Mesenchymal stem cell (in vitro differentiated cells and primary cell): Measurements from ENCODE around the gene HLA-DMA.

ENCODE experiments used
- DNase-seq: peaks from one replicate; pipeline ENCODE4 v3.0.0-alpha.2; 2013
- H2AFZ ChIP-seq: one replicate; pipeline ENCODE4 v1.6.1; 2013; ENCODE audit warnings: low read depth, mild to moderate bottlenecking, control low read depth, inconsistent platforms, low read length, moderate library complexity
- H2AK5ac ChIP-seq: 2 replicates; pipeline ENCODE4 v1.6.1; 2013; ENCODE audit warnings: low read length, moderate library complexity, mild to moderate bottlenecking, inconsistent platforms; ENCODE audit not compliant: severe bottlenecking
- H2BK120ac ChIP-seq: one replicate; pipeline ENCODE4 v1.6.1; 2013; ENCODE audit warnings: low read depth, mild to moderate bottlenecking, inconsistent platforms, low read length, moderate library complexity
- H2BK12ac ChIP-seq, 2 experiments: one replicate each; pipeline ENCODE4 v1.6.1; 2013; ENCODE audit warnings: inconsistent platforms in 2 of 2, low read length in 2 of 2, mild to moderate bottlenecking in 2 of 2, moderate library complexity in 2 of 2, control low read depth in 1 of 2
- H2BK15ac ChIP-seq: one replicate; pipeline ENCODE4 v1.6.1; 2013; ENCODE audit warnings: mild to moderate bottlenecking, low read depth, inconsistent platforms; ENCODE audit not compliant: poor library complexity, severe bottlenecking
- H2BK5ac ChIP-seq: 2 replicates; pipeline ENCODE4 v1.6.1; 2013; ENCODE audit warnings: low read depth, mild to moderate bottlenecking, low read length, control low read depth, inconsistent platforms; ENCODE audit not compliant: poor library complexity, severe bottlenecking
- H3K14ac ChIP-seq, 2 experiments: one replicate each; pipeline ENCODE4 v1.6.1; 2013; ENCODE audit warnings: inconsistent platforms in 2 of 2, low read length in 2 of 2, control low read depth in 1 of 2, mild to moderate bottlenecking in 1 of 2, moderate library complexity in 1 of 2
- H3K18ac ChIP-seq, 2 experiments: one replicate each; pipeline ENCODE4 v1.6.1; 2013; ENCODE audit warnings: inconsistent platforms in 2 of 2, low read length in 2 of 2, control low read depth in 1 of 2, low read depth in 1 of 2, mild to moderate bottlenecking in 1 of 2
- H3K23ac ChIP-seq, 2 experiments: one replicate each; pipeline ENCODE4 v1.6.1; 2013; ENCODE audit warnings: inconsistent platforms in 2 of 2, low read length in 2 of 2, mild to moderate bottlenecking in 2 of 2, moderate library complexity in 2 of 2, control low read depth in 1 of 2
- H3K27ac ChIP-seq: 2 replicates; pipeline ENCODE4 v1.5.1; 2013; ENCODE audit warnings: mild to moderate bottlenecking, moderate library complexity, low read length, control low read depth, inconsistent platforms; ENCODE audit not compliant: poor library complexity, severe bottlenecking
- H3K27me3 ChIP-seq, 2 experiments: 2 replicates each; pipeline versions ENCODE4 v1.6.1 to v1.7.0; 2013; ENCODE audit warnings: low read length in 2 of 2, mild to moderate bottlenecking in 2 of 2, moderate library complexity in 2 of 2, control low read depth in 1 of 2, inconsistent platforms in 1 of 2; ENCODE audit not compliant: control insufficient read depth in 1 of 2, insufficient read depth in 1 of 2
- H3K36me3 ChIP-seq, 2 experiments: 2 replicates each; pipeline versions ENCODE4 v1.6.1 to v1.7.0; 2013; ENCODE audit warnings: low read length in 2 of 2, control low read depth in 1 of 2, inconsistent platforms in 1 of 2, low read depth in 1 of 2, mild to moderate bottlenecking in 1 of 2; ENCODE audit not compliant: insufficient read depth in 2 of 2, control insufficient read depth in 1 of 2
- H3K4ac ChIP-seq, 2 experiments: one replicate each; pipeline ENCODE4 v1.6.1; 2013; ENCODE audit warnings: inconsistent platforms in 2 of 2, low read length in 2 of 2, mild to moderate bottlenecking in 2 of 2, moderate library complexity in 2 of 2, control low read depth in 1 of 2, low read depth in 1 of 2
- H3K4me1 ChIP-seq: 2 replicates; pipeline ENCODE4 v1.6.1; 2013; ENCODE audit warnings: low read depth, low read length, control low read depth; ENCODE audit not compliant: control insufficient read depth, insufficient read depth
- H3K4me2 ChIP-seq: 2 replicates; pipeline ENCODE4 v1.6.1; 2013; ENCODE audit warnings: low read length, mild to moderate bottlenecking, inconsistent platforms; ENCODE audit not compliant: poor library complexity, severe bottlenecking
- H3K4me3 ChIP-seq, 2 experiments: 2 replicates each; pipeline versions ENCODE4 v1.5.1 to v1.7.0; 2013; ENCODE audit warnings: low read length in 2 of 2, mild to moderate bottlenecking in 2 of 2, control low read depth in 1 of 2, low read depth in 1 of 2; ENCODE audit not compliant: insufficient read depth in 1 of 2
- H3K79me1 ChIP-seq: replicated peaks from 2 replicates; pipeline ENCODE4 v1.6.1; 2013; ENCODE audit warnings: mild to moderate bottlenecking, control low read depth, low read length, inconsistent platforms; ENCODE audit not compliant: poor library complexity, severe bottlenecking
- H3K9ac ChIP-seq: 2 replicates; pipeline ENCODE4 v1.7.0; 2013; ENCODE audit warnings: mild to moderate bottlenecking, low read length, moderate library complexity
- H3K9me3 ChIP-seq: 2 replicates; pipeline ENCODE4 v1.7.0; 2013; ENCODE audit warnings: mild to moderate bottlenecking, low read length; ENCODE audit not compliant: control insufficient read depth
- H4K8ac ChIP-seq: one replicate; pipeline ENCODE4 v1.6.1; 2013; ENCODE audit warnings: inconsistent platforms, mild to moderate bottlenecking, low read length, moderate library complexity
- H4K91ac ChIP-seq: one replicate; pipeline ENCODE4 v1.6.1; 2013; ENCODE audit warnings: mild to moderate bottlenecking, low read length, inconsistent platforms
- WGBS: methylation state at CpG from one replicate; pipeline ENCODE4 v1.1.7; 2013; ENCODE audit warnings: mixed read lengths; 5-methylcytosine and 5-hydroxymethylcytosine counted together

HLA-DMA gene

GRCh38 chr6:32980488-32981038, 27.7 kb upstream of the HLA-DMA start:
- Histone ChIP-seq H3K23ac (no peak overlapping the region), H4K8ac (no peak overlapping the region), H2BK5ac (no peak overlapping the region), H3K79me1 (no peaks in the 10 kb centered on the region), H2BK15ac (no peak overlapping the region), H3K36me3 (peaks cover 50 to 89% of the 10 kb centered on the region in 2 experiments), H2AFZ (no peak overlapping the region), H2BK120ac (no peak overlapping the region), H3K27me3 (no peaks in the 10 kb centered on the region), H4K91ac (no peak overlapping the region), H2AK5ac (no peak overlapping the region), H3K18ac (no peak overlapping the region), H3K14ac (no peak overlapping the region), H3K4ac (no peak overlapping the region), H2BK12ac (no peak overlapping the region), H3K27ac (peak overlapping the region; percentile 37), H3K9me3 (no peaks in the 10 kb centered on the region), H3K4me3 (no peak overlapping the region), H3K4me1 (peaks cover 21% of the 10 kb centered on the region), H3K4me2 (no peak overlapping the region), H3K9ac (peak overlapping the region; percentile 49)
- DNase-seq: no peak
- WGBS: 81% methylated on average over 8 of the region's 11 CpGs

GRCh38 chr6:32979720-32980487, 27.0 kb upstream of the HLA-DMA start:
- no peak overlapping the region for H4K91ac ChIP-seq
- no peak overlapping the region for H2BK15ac ChIP-seq
- H3K9ac ChIP-seq: peak overlapping the region; percentile 27
- no peak overlapping the region for H3K14ac ChIP-seq
- no peak overlapping the region for H2AFZ ChIP-seq
- no peak overlapping the region for H4K8ac ChIP-seq
- DNase-seq: no peak
- H3K18ac ChIP-seq: no peak overlapping the region
- H2BK12ac ChIP-seq: no peak overlapping the region
- no peak overlapping the region for H2BK120ac ChIP-seq
- WGBS: 94% methylated on average over 12 of the region's 12 CpGs
- H3K79me1 ChIP-seq: no peaks in the 10 kb centered on the region
- H2AK5ac ChIP-seq: no peak overlapping the region
- no peak overlapping the region for H3K4me3 ChIP-seq
- H3K27ac ChIP-seq: no peak overlapping the region
- no peak overlapping the region for H3K4me2 ChIP-seq
- no peak overlapping the region for H3K23ac ChIP-seq
- H3K9me3 ChIP-seq: no peaks in the 10 kb centered on the region
- peaks cover 21% of the 10 kb centered on the region for H3K4me1 ChIP-seq
- H3K27me3 ChIP-seq: no peaks in the 10 kb centered on the region
- no peak overlapping the region for H3K4ac ChIP-seq
- H2BK5ac ChIP-seq: no peak overlapping the region
- peaks cover 51 to 95% of the 10 kb centered on the region in 2 experiments for H3K36me3 ChIP-seq

GRCh38 chr6:32977953-32978324, 25.0 kb upstream of the HLA-DMA start:
- peaks cover 21% of the 10 kb centered on the region for H3K4me1 ChIP-seq
- 95% methylated on average over 6 of the region's 7 CpGs for WGBS

GRCh38 chr6:32977272-32977952, 24.5 kb upstream of the HLA-DMA start:
- Histone ChIP-seq H3K18ac (no peak overlapping the region), H2AK5ac (no peak overlapping the region), H3K9me3 (no peaks in the 10 kb centered on the region), H2BK15ac (no peak overlapping the region), H3K79me1 (no peaks in the 10 kb centered on the region), H3K4me2 (no peak overlapping the region), H3K23ac (no peak overlapping the region), H3K27me3 (no peaks in the 10 kb centered on the region), H2BK12ac (no peak overlapping the region), H3K4ac (no peak overlapping the region), H3K27ac (no peak overlapping the region), H3K4me3 (peak overlapping the region in 1 of 2 experiments; percentile 46), H4K8ac (no peak overlapping the region), H2AFZ (no peak overlapping the region), H3K14ac (no peak overlapping the region), H3K36me3 (peaks cover 64 to 98% of the 10 kb centered on the region in 2 experiments), H3K4me1 (peaks cover 21% of the 10 kb centered on the region), H3K9ac (peak overlapping the region; percentile 96), H2BK120ac (no peak overlapping the region), H4K91ac (no peak overlapping the region), H2BK5ac (no peak overlapping the region)
- 90% methylated on average over 10 of the region's 10 CpGs for WGBS
- DNase-seq: no peak

More at GRCh38 chr6:32977953-32978324, 25.0 kb upstream of the HLA-DMA start:
- no peaks in the 10 kb centered on the region for H3K79me1 ChIP-seq
- H3K9me3 ChIP-seq: no peaks in the 10 kb centered on the region
- H2BK120ac ChIP-seq: no peak overlapping the region
- no peak overlapping the region for H3K14ac ChIP-seq
- H3K27me3 ChIP-seq: no peaks in the 10 kb centered on the region
- no peak overlapping the region for H2AFZ ChIP-seq
- peaks cover 58 to 98% of the 10 kb centered on the region in 2 experiments for H3K36me3 ChIP-seq
- no peak overlapping the region for H3K27ac ChIP-seq
- no peak overlapping the region for H3K4me2 ChIP-seq
- no peak overlapping the region for H2BK12ac ChIP-seq
- H3K23ac ChIP-seq: no peak overlapping the region
- no peak overlapping the region for H2BK5ac ChIP-seq
- no peak overlapping the region for H3K18ac ChIP-seq
- no peak overlapping the region for H4K8ac ChIP-seq
- peak overlapping the region; percentile 96 for H3K9ac ChIP-seq
- H3K4ac ChIP-seq: no peak overlapping the region
- H3K4me3 ChIP-seq: peak overlapping the region in 1 of 2 experiments; percentile 46
- no peak overlapping the region for H4K91ac ChIP-seq
- no peak overlapping the region for H2AK5ac ChIP-seq
- no peak for DNase-seq
- no peak overlapping the region for H2BK15ac ChIP-seq
